Femur (tissue), 1 donor: ENCODE data around the gene PDLIM7.

Experiments used
- DNase-seq: peaks from one replicate; pipeline ENCODE4 v3.0.0-alpha.2; 2017

Gene PDLIM7

GRCh38 chr5:177523711-177524538 lies 26.5 kb upstream of the PDLIM7 start:
- DNase-seq = no peak

DNA sequence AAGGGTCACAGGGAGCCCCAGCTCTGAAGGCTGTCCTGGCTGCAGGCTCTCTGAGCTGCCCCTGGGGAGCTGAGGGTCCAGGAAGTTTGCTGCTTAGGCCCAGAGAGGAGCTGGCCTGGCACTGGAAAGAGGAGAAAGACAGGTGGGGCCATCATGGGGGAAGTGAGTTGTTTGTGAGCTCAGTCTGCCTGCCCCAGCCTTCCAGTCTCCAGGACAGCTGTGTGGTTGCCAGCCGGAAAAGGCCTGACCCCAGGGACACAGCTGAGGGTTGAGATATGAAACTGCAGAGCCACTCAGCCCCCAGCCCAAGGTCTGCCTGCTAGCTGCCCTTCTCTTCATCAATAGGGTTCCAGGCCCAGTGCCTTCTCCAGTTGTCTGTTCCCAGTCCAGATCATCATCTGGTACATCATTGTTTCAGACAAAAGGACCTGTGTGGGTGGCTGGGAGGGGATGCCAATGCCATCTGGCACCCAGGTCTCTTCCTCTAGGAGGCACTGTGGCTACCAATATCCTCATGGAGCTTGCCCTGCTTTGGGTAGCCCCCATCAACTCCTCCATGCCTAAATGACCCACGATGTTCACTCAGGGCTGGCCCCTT lies 23.6 kb upstream of the PDLIM7 start:
- DNase-seq = no peak

DNA sequence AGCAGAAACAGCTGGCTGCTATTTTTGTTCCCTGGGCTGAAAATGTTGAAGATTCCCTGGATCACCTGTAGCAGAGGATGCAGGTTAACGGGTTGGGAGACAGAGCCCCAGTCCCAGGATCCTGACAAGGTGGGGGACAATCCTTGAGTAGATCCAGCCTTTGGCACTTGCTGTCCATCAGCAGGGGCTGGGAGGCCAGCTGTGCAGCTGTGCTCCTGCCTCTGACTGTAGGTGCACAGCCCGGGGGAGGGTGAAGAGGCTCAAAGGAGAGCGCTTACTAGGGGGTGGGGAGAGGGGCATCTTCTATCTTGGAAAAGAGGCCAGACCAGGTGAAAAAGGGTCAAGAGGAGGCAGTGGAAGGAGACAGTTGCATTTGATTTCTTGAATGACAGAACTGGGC lies 22.9 kb upstream of the PDLIM7 start:
- no peak for DNase-seq

GRCh38 chr5:177519463-177520235 lies 22.2 kb upstream of the PDLIM7 start:
- DNase-seq = no peak

- peak; percentile 99 for DNase-seq
These were observed 19.5 kb upstream of the PDLIM7 start, which contains the start of gene DDX41 for GRCh38 chr5:177516601-177517568. DDX41 (minus strand) TSS chr5:177516961; CDS start chr5:177516945, 16 bp downstream.

DNA sequence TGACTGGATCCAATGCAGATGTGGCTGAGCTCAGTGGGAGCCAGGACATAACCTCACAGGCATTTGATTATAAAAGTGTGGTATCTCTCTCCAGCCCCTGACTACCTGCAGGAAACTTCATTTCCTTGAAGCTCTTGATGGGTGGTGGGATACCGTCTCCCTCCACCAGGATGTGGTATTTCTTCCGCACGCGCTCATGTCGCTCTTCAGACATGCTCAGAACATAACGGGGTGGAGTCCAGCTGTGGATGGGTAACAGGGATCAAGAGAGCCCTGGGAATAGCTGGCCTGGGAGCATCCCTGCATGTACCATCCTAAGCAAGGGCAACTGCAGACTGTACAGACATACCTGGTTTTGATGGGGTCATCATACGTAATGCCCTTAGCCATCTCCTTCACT lies 18.2 kb upstream of the PDLIM7 start:
- no peak for DNase-seq

- no peak for DNase-seq
These were observed 17.1 kb upstream of the PDLIM7 start for GRCh38 chr5:177514541-177514940.

- DNase-seq = no peak
These were observed 16.1 kb upstream of the PDLIM7 start for GRCh38 chr5:177513500-177513899.

DNA sequence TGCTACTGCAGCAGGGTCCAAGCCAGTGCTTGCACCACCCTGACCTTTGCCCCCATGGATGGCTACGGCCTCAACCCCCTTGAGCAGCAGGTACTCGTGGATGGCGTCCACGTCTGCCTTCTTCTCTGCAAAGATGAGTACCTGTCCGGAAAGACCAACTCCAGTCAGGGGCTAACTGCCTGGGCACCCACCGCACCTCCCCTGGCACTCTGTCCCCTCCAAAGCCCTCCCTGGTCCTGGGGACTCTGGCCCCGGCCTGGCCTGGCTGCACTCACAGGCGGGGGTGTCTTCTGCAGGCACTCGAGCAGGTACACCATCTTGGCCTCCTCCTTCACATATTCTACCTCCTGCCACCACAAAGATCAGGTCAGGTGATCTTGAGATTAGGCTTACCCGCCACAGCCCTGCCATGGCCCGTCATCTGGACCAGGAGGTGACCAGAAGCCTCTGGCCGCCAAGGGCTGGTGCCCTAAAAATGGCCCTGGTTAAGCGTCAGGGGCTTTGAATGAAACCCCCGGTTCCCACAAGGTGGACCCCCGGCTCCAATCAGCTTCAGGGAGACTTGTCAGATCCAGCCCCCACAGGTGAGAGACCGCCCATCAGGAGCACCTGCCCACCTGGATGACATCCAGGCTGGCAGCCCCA lies 15.5 kb upstream of the PDLIM7 start:
- DNase-seq = no peak

DNA sequence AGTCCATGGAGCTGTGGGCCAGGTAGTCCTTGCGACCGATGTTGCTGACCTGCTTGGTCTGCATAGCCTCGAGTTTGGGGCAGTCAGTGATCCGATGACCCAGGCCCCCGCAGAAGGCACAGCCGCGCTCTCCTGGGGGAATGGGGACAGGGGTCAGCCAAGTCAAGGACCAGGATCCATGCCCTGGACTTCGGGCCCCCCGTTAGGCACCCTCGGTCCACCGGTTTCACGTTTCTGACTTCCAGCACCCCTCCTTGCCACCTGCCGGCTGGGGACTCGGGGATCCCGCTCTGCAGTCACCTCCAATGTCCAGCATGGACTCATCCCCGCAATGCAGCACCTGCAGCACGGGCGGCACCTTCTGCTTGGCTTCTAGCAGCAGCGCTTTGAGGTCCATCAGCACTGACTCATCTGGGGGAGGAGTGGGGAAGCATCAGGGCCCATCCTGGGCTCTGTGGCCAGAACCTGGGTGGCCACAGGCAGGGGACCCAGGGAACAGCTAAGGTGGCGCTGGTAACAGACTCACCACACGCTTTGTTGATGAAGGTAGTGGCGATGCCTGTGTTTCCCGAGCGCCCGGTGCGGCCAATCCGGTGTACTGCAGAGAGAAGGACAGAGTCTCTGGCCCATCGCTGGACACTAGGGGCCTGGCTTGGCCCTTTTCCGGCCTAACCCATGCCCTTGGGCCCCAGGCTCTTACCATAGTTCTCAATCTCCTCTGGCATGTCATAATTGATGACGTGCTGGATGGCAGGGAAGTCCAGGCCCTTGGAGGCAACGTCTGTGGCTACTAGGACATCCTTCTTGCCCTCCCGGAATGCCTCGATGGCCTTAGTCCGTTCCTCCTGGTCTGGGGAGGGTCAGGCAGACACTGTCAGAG lies 14.6 kb upstream of the PDLIM7 start:
- DNase-seq = no peak

GRCh38 chr5:177511181-177511580 lies 13.8 kb upstream of the PDLIM7 start:
- no peak for DNase-seq

DNA sequence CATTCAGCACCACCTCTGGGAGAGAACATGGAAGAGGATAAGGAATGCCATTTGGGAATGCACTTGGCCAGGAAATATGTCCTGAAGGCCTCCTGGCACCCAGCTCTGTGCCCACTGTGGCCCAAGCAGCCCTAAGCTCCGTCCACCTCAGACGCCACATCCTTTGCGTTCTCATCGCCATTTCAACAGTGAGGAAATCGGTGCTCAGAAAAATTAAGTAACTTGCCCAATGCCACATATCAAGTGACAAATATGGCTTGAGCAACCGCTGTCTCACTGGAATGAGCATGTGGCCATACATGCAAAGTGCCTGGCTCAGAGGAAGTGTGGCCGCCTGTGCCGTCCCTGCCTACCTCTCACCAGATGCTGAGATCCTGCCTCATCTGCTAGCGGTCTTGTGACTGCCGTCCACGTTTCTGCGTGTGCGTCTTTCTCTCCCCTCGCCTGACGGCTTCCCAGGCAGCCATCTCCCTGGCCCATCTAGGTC lies 13.2 kb upstream of the PDLIM7 start:
- DNase-seq = no peak

DNA sequence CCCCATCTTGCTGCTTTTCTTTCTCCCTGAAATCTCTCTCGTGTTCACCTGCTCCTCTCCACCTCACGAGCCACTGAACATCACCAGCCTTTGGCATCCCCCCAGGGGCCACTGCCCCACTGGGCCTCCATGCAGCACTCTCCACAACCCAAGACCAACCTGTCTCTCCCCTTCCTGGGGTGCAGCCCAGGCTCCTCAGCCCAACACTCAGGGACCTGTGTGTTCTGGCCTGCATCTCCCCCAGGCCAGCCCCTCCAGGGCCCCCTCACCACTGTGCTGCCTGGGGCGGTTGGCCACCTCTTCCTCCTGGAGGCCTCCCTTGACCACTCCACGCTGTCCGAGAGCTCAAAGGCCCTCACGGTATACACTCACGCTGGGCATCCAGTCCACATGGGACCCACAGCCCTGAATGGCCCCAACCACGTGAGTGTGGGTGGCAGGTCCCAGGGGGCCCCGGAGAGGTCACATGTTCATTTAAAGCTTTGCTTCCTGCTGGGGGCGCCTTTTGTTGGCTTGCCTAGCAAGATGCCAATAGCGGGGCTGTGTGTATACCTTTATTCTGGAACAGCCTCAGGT lies 12.7 kb upstream of the PDLIM7 start:
- no peak for DNase-seq

- no peak for DNase-seq
These were observed 12.1 kb upstream of the PDLIM7 start, which contains the start of gene DOK3 for GRCh38 chr5:177509381-177509951. DOK3 (minus strand) TSS chr5:177509826; CDS start chr5:177509540, 286 bp downstream.

DNA sequence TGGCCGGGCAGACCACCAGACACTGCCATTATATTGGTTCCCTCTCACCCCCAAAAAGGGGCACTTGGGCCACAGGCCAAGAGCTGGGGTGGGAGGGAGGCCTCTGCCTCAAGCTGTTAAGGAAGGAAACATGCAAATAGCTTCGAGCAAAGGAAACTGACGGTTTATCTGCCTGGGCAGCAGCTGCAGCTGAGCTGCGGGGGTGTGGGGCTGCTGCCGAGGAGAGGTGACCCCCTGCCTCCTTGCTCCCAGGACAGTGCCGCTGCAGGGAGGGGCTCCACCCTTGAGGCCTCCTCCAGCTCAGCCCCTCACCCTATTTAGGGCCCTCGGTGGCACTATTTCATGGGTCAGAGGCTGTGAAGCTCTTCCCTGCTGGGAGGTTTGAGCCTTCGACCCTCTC lies 11.4 kb upstream of the PDLIM7 start:
- no peak for DNase-seq

- no peak for DNase-seq
These were observed 10.8 kb upstream of the PDLIM7 start for GRCh38 chr5:177508221-177508611.

GRCh38 chr5:177507596-177508220 lies 10.3 kb upstream of the PDLIM7 start:
- DNase-seq = no peak

GRCh38 chr5:177507165-177507564 lies 9.8 kb upstream of the PDLIM7 start:
- DNase-seq = no peak

DNA sequence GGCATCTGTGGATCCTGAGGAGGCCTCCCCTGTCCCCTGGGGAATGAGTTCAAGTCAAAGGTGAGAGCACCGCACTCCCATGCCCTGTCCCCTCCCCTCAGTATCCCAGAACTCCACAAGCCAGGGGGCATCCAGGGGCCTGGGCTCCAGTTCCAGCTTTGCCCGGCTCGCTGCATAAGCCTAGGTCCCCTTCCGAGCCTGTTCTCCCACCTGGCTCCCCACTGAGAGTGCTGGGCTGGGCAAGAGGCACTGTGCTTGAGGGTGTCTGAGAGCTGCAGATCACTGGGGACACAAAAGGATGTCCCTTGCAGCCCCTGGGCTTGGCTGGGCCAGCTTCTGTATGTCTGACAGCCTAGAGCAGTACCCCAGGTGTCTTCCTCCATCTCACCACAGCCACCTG lies 7.7 kb upstream of the PDLIM7 start:
- DNase-seq = no peak
